ENCODE data around the gene PPP1R12A. TPM values are rescaled to one million over a fixed set of nuclear protein-coding genes. Genes with fewer than 3 reads are reported as not detected.

The PPP1R12A gene
- polyA plus RNA-seq, 2 of the 4 experiments (the other 2 are of a cell fraction) = 28.0 to 74.8 TPM

DNA sequence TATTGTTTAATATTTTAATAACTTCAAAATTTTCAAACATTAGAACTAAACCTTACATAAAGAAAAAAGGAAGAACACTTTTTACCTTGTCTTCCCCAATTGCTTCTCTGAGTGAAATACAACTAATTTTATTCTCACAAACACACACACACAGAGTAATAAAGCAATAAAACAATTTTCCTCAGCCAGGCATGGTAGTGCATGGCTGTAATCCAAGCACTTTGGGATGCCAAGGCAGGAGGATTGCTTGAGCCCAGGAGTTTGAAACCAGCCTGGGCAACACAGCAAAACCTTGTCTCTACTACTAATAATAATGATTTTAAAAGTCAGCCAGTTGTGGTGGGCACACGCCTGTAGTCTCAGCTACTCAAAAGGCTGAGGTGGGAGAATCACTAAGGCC lies 13.1 kb downstream of the PPP1R12A start:
- Histone ChIP-seq H3K9me3 (no peaks in the 10 kb centered on the region), H3K4me2 (no peak overlapping the region), H3K27ac (no peak overlapping the region), H3K4me1 (no peaks in the 10 kb centered on the region), H3K4me3 (no peak overlapping the region)
- DNase-seq (ENCODE audit: low read depth in 1 of 2, low spot score in 1 of 2) = no peak
- ChIA-PET CTCF (no interaction called here), POLR2A (no interaction called here)
- no peak for FAIRE-seq
- no peak for TF ChIP-seq HOXB13 (CRISPR knock-in tag; IDR thresholded peaks at IDR 0.05; ENCODE audit: low read depth)
- TF ChIP-seq, protein P1, sequence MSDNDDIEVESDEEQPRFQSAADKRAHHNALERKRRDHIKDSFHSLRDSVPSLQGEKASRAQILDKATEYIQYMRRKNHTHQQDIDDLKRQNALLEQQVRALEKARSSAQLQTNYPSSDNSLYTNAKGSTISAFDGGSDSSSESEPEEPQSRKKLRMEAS (IDR thresholded peaks at IDR 0.05) = no peak
- TF ChIP-seq POLR2A (IDR thresholded peaks at IDR 0.05; ENCODE audit: low read length) = no peak
- TF ChIP-seq RCOR1 (IDR thresholded peaks at IDR 0.05; ENCODE audit: low read depth, low read length) = no peak
- no peak for TF ChIP-seq MAFK (IDR thresholded peaks at IDR 0.05; ENCODE audit: partially characterized antibody)
- no peak for TF ChIP-seq SREBF2 (IDR thresholded peaks at IDR 0.05)
- TF ChIP-seq EHMT2 (IDR thresholded peaks at IDR 0.05; ENCODE audit: low read depth) = no peak
- no peak for TF ChIP-seq CBX2 (IDR thresholded peaks at IDR 0.05; ENCODE audit: borderline replicate concordance, low read depth)
- no peak for TF ChIP-seq TFCP2L1 (CRISPR knock-in tag; IDR thresholded peaks at IDR 0.05)
- no peak for TF ChIP-seq CHD2 (IDR thresholded peaks at IDR 0.05; ENCODE audit: low read length, partially characterized antibody)
- TF ChIP-seq, protein P2, sequence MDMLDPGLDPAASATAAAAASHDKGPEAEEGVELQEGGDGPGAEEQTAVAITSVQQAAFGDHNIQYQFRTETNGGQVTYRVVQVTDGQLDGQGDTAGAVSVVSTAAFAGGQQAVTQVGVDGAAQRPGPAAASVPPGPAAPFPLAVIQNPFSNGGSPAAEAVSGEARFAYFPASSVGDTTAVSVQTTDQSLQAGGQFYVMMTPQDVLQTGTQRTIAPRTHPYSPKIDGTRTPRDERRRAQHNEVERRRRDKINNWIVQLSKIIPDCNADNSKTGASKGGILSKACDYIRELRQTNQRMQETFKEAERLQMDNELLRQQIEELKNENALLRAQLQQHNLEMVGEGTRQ (IDR thresholded peaks at IDR 0.05) = no peak
- TF ChIP-seq, protein P3, sequence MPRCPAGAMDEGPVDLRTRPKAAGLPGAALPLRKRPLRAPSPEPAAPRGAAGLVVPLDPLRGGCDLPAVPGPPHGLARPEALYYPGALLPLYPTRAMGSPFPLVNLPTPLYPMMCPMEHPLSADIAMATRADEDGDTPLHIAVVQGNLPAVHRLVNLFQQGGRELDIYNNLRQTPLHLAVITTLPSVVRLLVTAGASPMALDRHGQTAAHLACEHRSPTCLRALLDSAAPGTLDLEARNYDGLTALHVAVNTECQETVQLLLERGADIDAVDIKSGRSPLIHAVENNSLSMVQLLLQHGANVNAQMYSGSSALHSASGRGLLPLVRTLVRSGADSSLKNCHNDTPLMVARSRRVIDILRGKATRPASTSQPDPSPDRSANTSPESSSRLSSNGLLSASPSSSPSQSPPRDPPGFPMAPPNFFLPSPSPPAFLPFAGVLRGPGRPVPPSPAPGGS (IDR thresholded peaks at IDR 0.05) = no peak
- no peak for TF ChIP-seq HOXB5 (CRISPR knock-in tag; IDR thresholded peaks at IDR 0.05)
- TF ChIP-seq, protein P4, sequence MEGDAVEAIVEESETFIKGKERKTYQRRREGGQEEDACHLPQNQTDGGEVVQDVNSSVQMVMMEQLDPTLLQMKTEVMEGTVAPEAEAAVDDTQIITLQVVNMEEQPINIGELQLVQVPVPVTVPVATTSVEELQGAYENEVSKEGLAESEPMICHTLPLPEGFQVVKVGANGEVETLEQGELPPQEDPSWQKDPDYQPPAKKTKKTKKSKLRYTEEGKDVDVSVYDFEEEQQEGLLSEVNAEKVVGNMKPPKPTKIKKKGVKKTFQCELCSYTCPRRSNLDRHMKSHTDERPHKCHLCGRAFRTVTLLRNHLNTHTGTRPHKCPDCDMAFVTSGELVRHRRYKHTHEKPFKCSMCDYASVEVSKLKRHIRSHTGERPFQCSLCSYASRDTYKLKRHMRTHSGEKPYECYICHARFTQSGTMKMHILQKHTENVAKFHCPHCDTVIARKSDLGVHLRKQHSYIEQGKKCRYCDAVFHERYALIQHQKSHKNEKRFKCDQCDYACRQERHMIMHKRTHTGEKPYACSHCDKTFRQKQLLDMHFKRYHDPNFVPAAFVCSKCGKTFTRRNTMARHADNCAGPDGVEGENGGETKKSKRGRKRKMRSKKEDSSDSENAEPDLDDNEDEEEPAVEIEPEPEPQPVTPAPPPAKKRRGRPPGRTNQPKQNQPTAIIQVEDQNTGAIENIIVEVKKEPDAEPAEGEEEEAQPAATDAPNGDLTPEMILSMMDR (IDR thresholded peaks at IDR 0.05) = no peak
- TF ChIP-seq, protein P5, sequence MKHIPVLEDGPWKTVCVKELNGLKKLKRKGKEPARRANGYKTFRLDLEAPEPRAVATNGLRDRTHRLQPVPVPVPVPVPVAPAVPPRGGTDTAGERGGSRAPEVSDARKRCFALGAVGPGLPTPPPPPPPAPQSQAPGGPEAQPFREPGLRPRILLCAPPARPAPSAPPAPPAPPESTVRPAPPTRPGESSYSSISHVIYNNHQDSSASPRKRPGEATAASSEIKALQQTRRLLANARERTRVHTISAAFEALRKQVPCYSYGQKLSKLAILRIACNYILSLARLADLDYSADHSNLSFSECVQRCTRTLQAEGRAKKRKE (CRISPR knock-in tag; IDR thresholded peaks at IDR 0.05; ENCODE audit: low read depth) = no peak
- TF ChIP-seq RFX5 (IDR thresholded peaks at IDR 0.05) = no peak
- TF ChIP-seq BHLHE40 (IDR thresholded peaks at IDR 0.05; ENCODE audit: low read depth, low read length) = no peak
- WGBS (ENCODE audit: missing lambda C conversion rate) = 92% methylated on average over 1 of the region's 1 CpG
- ATAC-seq = no peak

DNA sequence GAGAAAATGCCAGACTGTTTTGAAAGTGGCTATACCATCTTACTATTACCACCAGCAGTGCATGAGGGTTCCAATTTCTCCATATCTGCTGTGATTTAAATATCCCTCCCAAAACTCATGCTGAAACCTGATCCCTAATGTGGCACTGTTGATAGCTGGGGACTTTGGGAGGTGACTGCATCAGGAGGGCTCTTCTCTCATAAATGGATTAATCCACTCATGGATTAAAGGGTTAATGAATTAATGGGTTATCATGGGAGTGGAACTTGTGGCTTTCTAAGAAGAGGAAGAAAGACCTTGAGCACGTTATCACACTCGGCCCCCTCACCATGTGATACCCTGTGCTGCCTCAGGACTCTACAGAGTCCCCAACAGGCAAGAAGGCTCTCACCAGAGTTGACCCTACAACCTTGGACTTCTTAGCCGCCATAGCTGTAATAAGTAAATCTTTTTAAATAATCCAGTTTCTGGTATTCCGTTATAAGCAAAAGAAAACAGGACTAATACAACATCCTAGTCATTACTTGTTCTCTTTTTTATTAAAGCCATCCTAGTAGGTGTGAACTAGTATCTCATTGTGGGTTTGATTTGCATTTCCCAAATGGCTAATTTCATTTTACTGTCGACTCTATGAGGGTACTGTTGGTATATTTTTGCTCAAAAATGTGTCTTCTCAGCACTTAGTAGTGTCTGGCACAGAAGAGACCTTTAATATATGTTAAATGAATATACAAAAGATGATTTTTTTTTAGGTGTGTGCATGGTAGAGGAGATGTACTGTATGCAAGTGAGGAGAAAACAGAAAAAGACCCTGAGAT lies 14.3 kb downstream of the PPP1R12A start:
- H3K4me1 ChIP-seq = no peaks in the 10 kb centered on the region
- H3K9me3 ChIP-seq = no peaks in the 10 kb centered on the region
- ATAC-seq (no peak), DNase-seq (ENCODE audit: low read depth in 1 of 2, low spot score in 1 of 2) (no peak), FAIRE-seq (no peak)
- 92% methylated on average over 5 of the region's 5 CpGs for WGBS (ENCODE audit: missing lambda C conversion rate)
- POLR2A ChIA-PET = no interaction called here
- H3K4me3 ChIP-seq = no peak overlapping the region
- H3K27ac ChIP-seq = no peak overlapping the region
- peak; percentile 51 for TF ChIP-seq MAFK (IDR thresholded peaks at IDR 0.05; ENCODE audit: partially characterized antibody)
- TF ChIP-seq, protein P6, sequence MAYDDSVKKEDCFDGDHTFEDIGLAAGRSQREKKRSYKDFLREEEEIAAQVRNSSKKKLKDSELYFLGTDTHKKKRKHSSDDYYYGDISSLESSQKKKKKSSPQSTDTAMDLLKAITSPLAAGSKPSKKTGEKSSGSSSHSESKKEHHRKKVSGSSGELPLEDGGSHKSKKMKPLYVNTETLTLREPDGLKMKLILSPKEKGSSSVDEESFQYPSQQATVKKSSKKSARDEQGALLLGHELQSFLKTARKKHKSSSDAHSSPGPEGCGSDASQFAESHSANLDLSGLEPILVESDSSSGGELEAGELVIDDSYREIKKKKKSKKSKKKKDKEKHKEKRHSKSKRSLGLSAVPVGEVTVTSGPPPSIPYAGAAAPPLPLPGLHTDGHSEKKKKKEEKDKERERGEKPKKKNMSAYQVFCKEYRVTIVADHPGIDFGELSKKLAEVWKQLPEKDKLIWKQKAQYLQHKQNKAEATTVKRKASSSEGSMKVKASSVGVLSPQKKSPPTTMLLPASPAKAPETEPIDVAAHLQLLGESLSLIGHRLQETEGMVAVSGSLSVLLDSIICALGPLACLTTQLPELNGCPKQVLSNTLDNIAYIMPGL (CRISPR knock-in tag; IDR thresholded peaks at IDR 0.05; ENCODE audit: borderline replicate concordance) = no peak
- no peak overlapping the region for H3K4me2 ChIP-seq
- CTCF ChIA-PET = no interaction called here
